Ovary (tissue), 9 donors: ENCODE results near the gene ZC3H14. TPM values are rescaled to one million over a fixed set of nuclear protein-coding genes. Genes with fewer than 3 reads are reported as not detected.
A peak's percentile ranks its signal among the peaks of the same experiment; 100 is the strongest.

Experiments used
- DNase-seq, 5 donors: peaks; one replicate each; pipeline ENCODE4 v3.0.0-alpha.2; 2019 to 2020
- H3K27ac ChIP-seq, 2 donors: fragments of 200-600 bp; one replicate each; pipeline versions ENCODE4 v1.5.1 to v1.8.0; 2019 to 2022
- H3K27me3 ChIP-seq: fragments of 200-600 bp; one replicate; pipeline ENCODE4 v1.8.0; 2022
- H3K36me3 ChIP-seq: fragments of 200-600 bp; sonication (generic); one replicate; pipeline ENCODE4 v1.5.1; 2019
- H3K4me1 ChIP-seq: one replicate; pipeline ENCODE4 v1.8.1; 2013; ENCODE audit warnings: mild to moderate bottlenecking, moderate library complexity; ENCODE audit not compliant: insufficient read depth
- H3K4me3 ChIP-seq: fragments of 200-600 bp; sonication (generic); one replicate; pipeline ENCODE4 v1.5.1; 2017
- H3K9me3 ChIP-seq, 2 donors: fragments of 200-600 bp in 1 of 2; sonication (generic) in 1 of 2; one replicate each; pipeline versions ENCODE4 v1.5.1 to v1.8.1; 2013 to 2019; ENCODE audit warnings: mild to moderate bottlenecking in 1 of 2, moderate library complexity in 1 of 2
- CTCF ChIP-seq, 3 donors: fragments of 450-650 bp in 2 of 3; fragments of 200-600 bp in 1 of 3; IDR thresholded peaks; one replicate each; pipeline versions ENCODE4 v1.5.1 to v1.8.0; 2016 to 2022; ENCODE audit warnings: antibody characterized with exemption in 3 of 3, mild to moderate bottlenecking in 1 of 3
- EP300 ChIP-seq: sonication (generic); formaldehyde crosslinking; IDR thresholded peaks from one replicate; pipeline ENCODE4 v1.6.1; 2017; ENCODE audit warnings: antibody characterized with exemption
- POLR2A ChIP-seq: fragments of 450-650 bp; IDR thresholded peaks from one replicate; pipeline ENCODE4 v1.6.1; 2017; ENCODE audit warnings: antibody characterized with exemption, mild to moderate bottlenecking, moderate library complexity
- WGBS, 3 donors: extraction: QIAGEN DNeasy Blood & Tissue Kit in 1 of 3; methylation state at CpG; one replicate each; pipeline versions ENCODE4 v1.1.5 to v1.1.7; 2013 to 2017; 5-methylcytosine and 5-hydroxymethylcytosine counted together
- intact Hi-C, 4 donors: fragments of 100-400 bp; cut with DNase I; formaldehyde crosslinking; loops; one replicate each; pipeline versions ENCODE4 v1.11.0 to v1.15.1; 2022 to 2023
- polyA plus RNA-seq, 2 donors: library from polyadenylated mRNA; stranded (reverse); fragments of 200-250 nt in 1 of 2; fragments of 350-450 nt in 1 of 2; fragmentation: Illumina TruSeq in 1 of 2; extraction: RNeasy Lipid Tissue Mini Kit (QIAGEN cat#74804) in 1 of 2; gene quantifications; one replicate each; pipeline ENCODE4 v1.2.3, GENCODE V29; 2013 to 2014
- total RNA-seq, 7 donors: library from RNA; depleted of rRNA in 2 of 7; stranded (reverse); fragments of >200 nt in 2 of 7; fragmentation: NEBNext Ultra II Directional in 3 of 7; extraction: Animal tissue kit (Norgen Biotek cat#: 25700) in 3 of 7; gene quantifications; one replicate each; pipeline versions ENCODE4 v1.1.0 to v1.2.4, GENCODE V29; 2016 to 2023
- donor health status: DM: no; HTN: no; CAD: no; lungs with moderate emphysema.
- donor health status: DM: no; HTN: no; CAD: no.
- donor health status: Bipolar disorder and iron deficiency.
- donor health status: DM: yes; HTN: yes; CAD: no.
- donor health status: DM: no; HTN: no; CAD: no.
- donor health status: DM: yes; HTN: yes; CAD: no.

Gene ZC3H14
- total and polyA plus RNA-seq, 9 donors, result 30.2 to 63.2 (median 57.1) TPM

DNA sequence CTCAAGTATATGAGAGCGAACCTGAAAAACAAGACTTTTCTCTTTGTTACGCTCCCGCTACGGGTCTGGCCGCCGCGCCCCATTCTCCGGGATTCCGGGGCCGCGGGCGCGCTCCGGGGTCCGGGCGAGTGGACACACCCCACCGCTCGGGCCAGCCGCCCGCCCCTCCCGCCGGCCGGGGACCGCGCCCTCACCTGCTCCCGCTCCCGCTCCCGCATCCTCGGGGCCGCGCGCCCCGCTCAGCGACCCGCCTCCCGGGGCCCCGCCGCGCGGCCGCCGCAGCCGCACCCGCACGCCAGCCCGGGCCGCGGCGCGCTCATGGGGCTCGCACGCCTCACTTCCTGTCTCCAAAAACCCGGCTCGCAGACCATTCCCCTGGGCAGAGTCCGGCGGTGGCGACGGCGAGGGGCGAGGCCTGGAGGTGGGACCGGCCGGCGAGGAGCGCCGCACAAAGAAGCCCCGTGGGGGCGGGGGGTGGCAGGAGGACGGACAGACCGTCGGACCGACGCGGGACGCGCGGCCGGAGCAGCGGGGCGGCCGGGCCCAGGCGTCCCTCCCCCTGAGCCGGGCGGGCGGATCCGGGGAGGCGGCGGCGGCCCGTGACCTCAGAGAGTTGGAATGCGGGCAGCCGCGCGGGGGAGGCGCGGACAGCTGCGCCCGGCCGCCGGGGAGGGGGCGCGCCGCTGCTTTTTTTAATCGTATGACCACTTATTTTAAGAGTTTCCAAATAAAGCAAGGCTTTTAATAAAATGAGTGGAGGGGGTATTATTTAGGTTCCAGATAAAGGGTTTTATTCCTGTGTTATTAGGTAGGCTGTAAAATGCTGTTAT, 8.2 kb upstream of the ZC3H14 start, which contains the start of gene PTPN21:
PTPN21 (minus strand) TSS at position 551 of the 830 bp plus-strand sequence. CDS start 4,590 bp downstream, outside the sequence.
- peak; percentile 82 to 90 (median 85) for DNase-seq
- intact Hi-C loops, result loop anchor here (5.0 to 10.0 kb wide), 4 partner anchors 60 to 352 kb away; partner anchors contain the start of gene SPATA7 (in 1 of the 4)
- WGBS, 3 donors, result 0 to 1% (median 1%) methylated on average over 54 to 103 of the region's 103 CpGs
- H3K4me1 ChIP-seq, result peaks cover 2% of the 10 kb centered on the region
- H3K36me3 ChIP-seq, result no peaks in the 10 kb centered on the region
- TF ChIP-seq POLR2A, result peak; percentile 71
- no peak for TF ChIP-seq EP300
- H3K27ac ChIP-seq, result peak within 1 kb of the TSS; percentile 83 to 88
- H3K4me3 ChIP-seq, result peak within 1 kb of the TSS; percentile 63
- no peaks in the 10 kb centered on the region for H3K27me3 ChIP-seq
- H3K9me3 ChIP-seq, result no peaks in the 10 kb centered on the region

DNA sequence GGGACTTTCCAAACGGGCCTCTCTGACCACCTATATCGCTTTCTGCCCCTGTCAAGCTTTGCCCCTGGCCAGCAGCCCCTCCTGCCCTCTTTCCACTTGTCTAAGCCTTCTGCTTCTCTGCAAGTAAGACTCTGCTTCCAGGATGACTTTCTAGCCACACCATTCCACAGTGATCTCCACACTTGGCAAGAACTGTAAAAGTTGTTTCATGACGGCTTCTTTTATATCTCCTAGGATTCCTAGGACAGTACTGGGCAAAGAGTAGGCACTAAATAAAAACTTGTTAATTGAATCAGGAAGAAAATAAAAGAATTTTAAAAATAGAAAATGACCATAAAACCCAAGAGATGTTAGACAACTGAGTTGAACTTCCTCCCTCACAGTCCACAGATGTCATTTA, 6.3 kb upstream of the ZC3H14 start:
- no peaks in the 10 kb centered on the region for H3K27me3 ChIP-seq
- intact Hi-C loops, result loop anchor here in 3 of 4 donors (10.0 kb wide), 2 partner anchors 62 to 172 kb away; partner anchors contain the start of gene SPATA7 (in 1 of the 3)
- no peak for DNase-seq
- TF ChIP-seq CTCF (IDR thresholded peaks at IDR 0.05) (no peak), POLR2A (no peak), EP300 (no peak)
- no peak overlapping the region for H3K27ac ChIP-seq
- no peaks in the 10 kb centered on the region for H3K36me3 ChIP-seq
- WGBS, 3 donors, result 40 to 46% (median 45%) methylated on average over 3 of the region's 3 CpGs
- peaks cover 2% of the 10 kb centered on the region for H3K4me1 ChIP-seq
- no peak overlapping the region for H3K4me3 ChIP-seq
- H3K9me3 ChIP-seq, result no peaks in the 10 kb centered on the region

DNA sequence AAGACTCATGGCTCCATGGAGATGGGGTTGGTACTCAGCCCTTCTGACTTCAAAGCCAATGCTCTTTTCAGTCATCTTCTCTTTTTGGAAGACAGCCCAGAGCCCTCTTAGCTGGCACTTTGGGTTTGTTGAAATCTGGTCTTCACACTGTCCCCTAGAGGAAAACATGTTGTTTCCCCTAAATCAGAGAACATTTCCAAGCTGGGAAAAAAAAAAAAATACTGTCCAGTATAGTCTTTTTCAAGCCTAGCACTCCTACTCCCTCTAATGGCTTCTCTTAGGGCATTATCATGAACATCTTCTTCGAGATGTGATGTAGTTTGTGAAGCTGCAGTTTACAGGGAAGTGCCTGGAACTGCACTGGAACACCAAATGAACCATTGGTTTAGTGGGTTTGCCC, 3.0 kb upstream of the ZC3H14 start:
- intact Hi-C loops, result loop anchor here in 3 of 4 donors (5.0 to 10.0 kb wide), 3 partner anchors 65 to 175 kb away; partner anchors contain the start of gene SPATA7 (in 1 of the 3)
- DNase-seq, result no peak
- TF ChIP-seq EP300 (no peak), POLR2A (no peak), CTCF (IDR thresholded peaks at IDR 0.05) (no peak)
- no peaks in the 10 kb centered on the region for H3K36me3 ChIP-seq
- H3K9me3 ChIP-seq, result no peaks in the 10 kb centered on the region
- WGBS, 3 donors, result 0 to 6% (median 0%) methylated on average over 1 of the region's 1 CpG
- no peak overlapping the region for H3K4me3 ChIP-seq
- peaks cover 3% of the 10 kb centered on the region for H3K4me1 ChIP-seq
- no peak overlapping the region for H3K27ac ChIP-seq
- no peaks in the 10 kb centered on the region for H3K27me3 ChIP-seq

GRCh38 chr14:88562532-88562830, 356 bp upstream of the ZC3H14 start:
- H3K27me3 ChIP-seq, result no peaks in the 10 kb centered on the region
- H3K27ac ChIP-seq, result peak overlapping the region; percentile 64 to 89
- no peaks in the 10 kb centered on the region for H3K9me3 ChIP-seq
- H3K36me3 ChIP-seq, result no peaks in the 10 kb centered on the region
- TF ChIP-seq EP300 (no peak), POLR2A (no peak), CTCF (IDR thresholded peaks at IDR 0.05) (no peak)
- intact Hi-C loops, result loop anchor here in 1 of 4 donors (5.0 kb wide), 1 partner anchor 70 kb away; no protein-coding TSS in a partner anchor
- 19 to 26% (median 24%) methylated on average over 5 of the region's 5 CpGs for WGBS, 3 donors
- peak overlapping the region; percentile 83 for H3K4me3 ChIP-seq
- DNase-seq, result no peak
- H3K4me1 ChIP-seq, result peaks cover 1% of the 10 kb centered on the region

GRCh38 chr14:88563845-88564244, 1.0 kb downstream of the ZC3H14 start:
- H3K27ac ChIP-seq, result no peak overlapping the region
- peak overlapping the region; percentile 83 for H3K4me3 ChIP-seq
- DNase-seq, result no peak
- peaks cover 1% of the 10 kb centered on the region for H3K4me1 ChIP-seq
- TF ChIP-seq EP300 (no peak), CTCF (IDR thresholded peaks at IDR 0.05) (no peak), POLR2A (no peak)
- 5 to 21% (median 9%) methylated on average over 7 of the region's 7 CpGs for WGBS, 3 donors
- intact Hi-C loops, result loop anchor here in 1 of 4 donors (5.0 kb wide), 1 partner anchor 72 kb away; no protein-coding TSS in a partner anchor
- H3K36me3 ChIP-seq, result no peaks in the 10 kb centered on the region
- H3K27me3 ChIP-seq, result no peaks in the 10 kb centered on the region
- H3K9me3 ChIP-seq, result no peaks in the 10 kb centered on the region
